Measurements from ENCODE around the gene IQGAP2.

The IQGAP2 gene

GRCh38 chr5:76742583-76742982 lies 339.5 kb downstream of the IQGAP2 start:
- H3K36me3 ChIP-seq (ENCODE audit: insufficient read depth, low read length): no peaks in the 10 kb centered on the region
- no peaks in the 10 kb centered on the region for H3K9me3 ChIP-seq (ENCODE audit: low read length)
- H3K27me3 ChIP-seq (ENCODE audit: control insufficient read depth in 1 of 2, insufficient read depth in 2 of 2, low read length in 2 of 2): no peaks in the 10 kb centered on the region
- no peak overlapping the region for H3K9ac ChIP-seq (ENCODE audit: low read length)
- no peak overlapping the region for H3K4me3 ChIP-seq (ENCODE audit: low read depth in 1 of 2, low read length in 2 of 2)
- H3K27ac ChIP-seq (ENCODE audit: low read depth, low read length): no peak overlapping the region
- H3K4me1 ChIP-seq (ENCODE audit: insufficient read depth, low read length): no peaks in the 10 kb centered on the region

GRCh38 chr5:76744632-76745031 lies 341.5 kb downstream of the IQGAP2 start:
- no peaks in the 10 kb centered on the region for H3K36me3 ChIP-seq (ENCODE audit: insufficient read depth, low read length)
- no peak overlapping the region for H3K9ac ChIP-seq (ENCODE audit: low read length)
- H3K27ac ChIP-seq (ENCODE audit: low read depth, low read length): no peak overlapping the region
- H3K9me3 ChIP-seq (ENCODE audit: low read length): no peaks in the 10 kb centered on the region
- H3K27me3 ChIP-seq (ENCODE audit: control insufficient read depth in 1 of 2, insufficient read depth in 2 of 2, low read length in 2 of 2): no peaks in the 10 kb centered on the region
- H3K4me1 ChIP-seq (ENCODE audit: insufficient read depth, low read length): no peaks in the 10 kb centered on the region
- H3K4me3 ChIP-seq (ENCODE audit: low read depth in 1 of 2, low read length in 2 of 2): no peak overlapping the region

GRCh38 chr5:76745670-76746069 lies 342.6 kb downstream of the IQGAP2 start:
- H3K27me3 ChIP-seq (ENCODE audit: control insufficient read depth in 1 of 2, insufficient read depth in 2 of 2, low read length in 2 of 2): no peaks in the 10 kb centered on the region
- H3K36me3 ChIP-seq (ENCODE audit: insufficient read depth, low read length): no peaks in the 10 kb centered on the region
- no peaks in the 10 kb centered on the region for H3K4me1 ChIP-seq (ENCODE audit: insufficient read depth, low read length)
- no peaks in the 10 kb centered on the region for H3K9me3 ChIP-seq (ENCODE audit: low read length)
- H3K9ac ChIP-seq (ENCODE audit: low read length): no peak overlapping the region
- H3K27ac ChIP-seq (ENCODE audit: low read depth, low read length): no peak overlapping the region
- H3K4me3 ChIP-seq (ENCODE audit: low read depth in 1 of 2, low read length in 2 of 2): no peak overlapping the region

GRCh38 chr5:76746677-76747076 lies 343.6 kb downstream of the IQGAP2 start:
- Histone ChIP-seq H3K27ac (ENCODE audit: low read depth, low read length) (no peak overlapping the region), H3K9ac (ENCODE audit: low read length) (no peak overlapping the region), H3K36me3 (ENCODE audit: insufficient read depth, low read length) (no peaks in the 10 kb centered on the region), H3K9me3 (ENCODE audit: low read length) (no peaks in the 10 kb centered on the region), H3K4me1 (ENCODE audit: insufficient read depth, low read length) (no peaks in the 10 kb centered on the region), H3K27me3 (ENCODE audit: control insufficient read depth in 1 of 2, insufficient read depth in 2 of 2, low read length in 2 of 2) (no peaks in the 10 kb centered on the region), H3K4me3 (ENCODE audit: low read depth in 1 of 2, low read length in 2 of 2) (no peak overlapping the region)

GRCh38 chr5:76747706-76748105 lies 344.6 kb downstream of the IQGAP2 start:
- Histone ChIP-seq H3K27me3 (ENCODE audit: control insufficient read depth in 1 of 2, insufficient read depth in 2 of 2, low read length in 2 of 2) (no peaks in the 10 kb centered on the region), H3K4me3 (ENCODE audit: low read depth in 1 of 2, low read length in 2 of 2) (no peak overlapping the region), H3K36me3 (ENCODE audit: insufficient read depth, low read length) (no peaks in the 10 kb centered on the region), H3K9ac (ENCODE audit: low read length) (no peak overlapping the region), H3K9me3 (ENCODE audit: low read length) (no peaks in the 10 kb centered on the region), H3K4me1 (ENCODE audit: insufficient read depth, low read length) (no peaks in the 10 kb centered on the region), H3K27ac (ENCODE audit: low read depth, low read length) (no peak overlapping the region)

GRCh38 chr5:76751291-76751690 lies 348.2 kb downstream of the IQGAP2 start:
- Histone ChIP-seq H3K36me3 (ENCODE audit: insufficient read depth, low read length) (no peaks in the 10 kb centered on the region), H3K9me3 (ENCODE audit: low read length) (no peaks in the 10 kb centered on the region), H3K27ac (ENCODE audit: low read depth, low read length) (no peak overlapping the region), H3K27me3 (ENCODE audit: control insufficient read depth in 1 of 2, insufficient read depth in 2 of 2, low read length in 2 of 2) (no peaks in the 10 kb centered on the region), H3K4me1 (ENCODE audit: insufficient read depth, low read length) (no peaks in the 10 kb centered on the region), H3K4me3 (ENCODE audit: low read depth in 1 of 2, low read length in 2 of 2) (no peak overlapping the region), H3K9ac (ENCODE audit: low read length) (no peak overlapping the region)

- Histone ChIP-seq H3K27me3 (ENCODE audit: control insufficient read depth in 1 of 2, insufficient read depth in 2 of 2, low read length in 2 of 2) (no peaks in the 10 kb centered on the region), H3K9me3 (ENCODE audit: low read length) (no peaks in the 10 kb centered on the region), H3K4me3 (ENCODE audit: low read depth in 1 of 2, low read length in 2 of 2) (no peak overlapping the region), H3K36me3 (ENCODE audit: insufficient read depth, low read length) (no peaks in the 10 kb centered on the region), H3K27ac (ENCODE audit: low read depth, low read length) (no peak overlapping the region), H3K4me1 (ENCODE audit: insufficient read depth, low read length) (no peaks in the 10 kb centered on the region), H3K9ac (ENCODE audit: low read length) (no peak overlapping the region)
Measured at GRCh38 chr5:76754668-76755078, 351.6 kb downstream of the IQGAP2 start.

- Histone ChIP-seq H3K27ac (ENCODE audit: low read depth, low read length) (no peak overlapping the region), H3K9ac (ENCODE audit: low read length) (no peak overlapping the region), H3K27me3 (ENCODE audit: control insufficient read depth in 1 of 2, insufficient read depth in 2 of 2, low read length in 2 of 2) (no peaks in the 10 kb centered on the region), H3K9me3 (ENCODE audit: low read length) (no peaks in the 10 kb centered on the region), H3K4me3 (ENCODE audit: low read depth in 1 of 2, low read length in 2 of 2) (no peak overlapping the region), H3K36me3 (ENCODE audit: insufficient read depth, low read length) (no peaks in the 10 kb centered on the region), H3K4me1 (ENCODE audit: insufficient read depth, low read length) (no peaks in the 10 kb centered on the region)
Measured at GRCh38 chr5:76755779-76756637, 352.9 kb downstream of the IQGAP2 start.

- no peaks in the 10 kb centered on the region for H3K4me1 ChIP-seq (ENCODE audit: insufficient read depth, low read length)
- no peaks in the 10 kb centered on the region for H3K36me3 ChIP-seq (ENCODE audit: insufficient read depth, low read length)
- no peak overlapping the region for H3K4me3 ChIP-seq (ENCODE audit: low read depth in 1 of 2, low read length in 2 of 2)
- H3K27ac ChIP-seq (ENCODE audit: low read depth, low read length): no peak overlapping the region
- no peaks in the 10 kb centered on the region for H3K9me3 ChIP-seq (ENCODE audit: low read length)
- no peaks in the 10 kb centered on the region for H3K27me3 ChIP-seq (ENCODE audit: control insufficient read depth in 1 of 2, insufficient read depth in 2 of 2, low read length in 2 of 2)
- H3K9ac ChIP-seq (ENCODE audit: low read length): no peak overlapping the region
Measured at GRCh38 chr5:76757049-76757448, 354.0 kb downstream of the IQGAP2 start.
